GDM1 (cell line): ENCODE data around the gene KCNJ15.

Experiments
- DNase-seq: peaks from one replicate; lab custom pipeline; 2025; lab: John Stamatoyannopoulos, UW

Gene KCNJ15

DNA sequence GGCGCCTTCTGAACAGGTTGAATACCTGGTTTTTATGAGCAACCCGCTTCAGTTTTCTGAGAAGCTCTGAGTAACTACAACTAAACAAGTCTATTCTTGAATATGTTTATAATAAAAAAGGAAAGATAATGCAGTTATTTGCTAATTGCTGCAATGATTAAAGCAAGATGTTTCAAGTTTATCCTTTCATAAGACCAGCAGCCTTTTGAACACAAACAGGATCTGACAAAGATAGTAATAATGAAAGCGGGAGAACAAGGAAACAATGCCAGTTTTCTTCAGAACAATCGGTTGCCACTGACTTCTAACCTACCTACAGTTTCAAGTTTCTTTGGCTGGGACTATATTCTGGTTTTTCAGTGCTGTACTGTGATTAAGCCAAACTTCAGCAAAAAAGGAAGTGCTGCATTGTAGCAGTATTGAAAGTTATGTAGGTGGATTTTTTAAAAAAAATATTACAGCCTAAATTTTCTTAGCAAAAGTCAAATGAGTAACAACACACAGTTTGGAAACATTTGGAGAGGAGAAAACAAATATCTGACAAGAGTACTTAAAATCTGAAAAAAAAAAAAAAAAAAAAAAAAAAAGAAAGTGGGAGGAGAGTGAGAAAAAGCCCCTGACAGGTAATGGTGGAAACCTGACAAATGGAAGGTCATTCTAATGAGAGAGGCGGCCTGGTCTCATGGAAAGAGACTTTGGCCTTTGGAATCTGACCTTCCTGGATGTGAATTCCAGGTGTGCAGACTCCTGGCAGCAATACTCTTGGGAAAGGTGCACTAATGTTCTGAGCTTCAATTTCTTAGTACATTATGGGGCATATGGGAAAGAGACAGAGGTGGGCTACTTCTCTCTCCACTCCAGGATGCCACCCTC is 11.4 kb downstream of the KCNJ15 start:
- DNase-seq, result no peak

DNA sequence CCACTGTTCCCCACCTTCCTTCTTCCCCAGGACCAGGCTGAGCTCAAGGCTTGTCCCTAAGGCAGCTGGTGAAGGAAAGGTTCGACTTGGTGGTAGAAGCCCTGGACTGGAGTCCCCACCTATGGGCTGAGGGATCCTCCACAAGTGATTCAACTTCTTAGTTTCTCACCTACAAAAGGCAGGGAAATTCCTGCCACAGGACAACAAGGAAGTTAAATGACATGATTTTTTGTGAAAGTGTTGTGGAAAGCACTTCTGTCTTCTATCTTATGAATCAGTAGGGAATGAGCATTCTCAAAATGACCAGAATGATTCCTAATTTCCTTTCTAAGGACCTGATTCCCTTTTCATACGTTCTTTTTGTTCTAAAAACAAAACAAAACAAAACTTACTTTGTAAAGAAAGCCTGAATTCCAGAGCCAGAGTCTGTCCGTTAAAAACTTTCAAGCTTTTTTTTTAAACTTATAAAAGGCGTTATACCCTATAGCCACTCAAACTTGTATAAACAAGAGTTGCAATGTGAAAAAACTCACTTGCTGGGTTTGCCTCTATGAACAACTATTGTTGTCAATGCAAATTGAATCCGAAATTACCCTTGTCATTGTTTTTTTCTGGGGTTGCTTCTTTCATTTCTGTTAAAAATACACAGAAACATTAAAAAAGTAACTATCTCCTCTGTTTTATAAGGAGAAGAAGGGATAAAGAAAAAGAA is 12.2 kb downstream of the KCNJ15 start:
- DNase-seq, result no peak

GRCh38 chr21:38269576-38269936 is 12.8 kb downstream of the KCNJ15 start:
- no peak for DNase-seq

DNA sequence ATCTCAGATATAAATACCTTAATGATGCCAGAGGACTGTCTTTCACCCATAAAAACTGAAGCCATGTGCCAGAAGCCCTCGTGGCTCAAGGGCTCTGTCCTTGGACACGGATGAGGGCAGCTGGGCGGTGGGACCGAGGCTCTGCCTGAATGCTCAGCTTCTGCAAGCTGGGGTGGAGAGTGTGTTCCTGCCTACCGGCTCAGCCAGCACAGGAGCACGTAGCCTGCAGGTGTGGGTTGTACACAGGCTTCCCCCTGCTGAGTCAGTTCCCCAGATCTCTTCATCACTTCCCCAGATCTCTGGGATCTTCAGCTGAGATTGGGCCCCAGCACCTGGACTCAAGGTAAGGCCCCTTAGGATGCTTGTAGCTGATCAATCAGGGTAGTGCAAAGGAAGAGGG is 15.4 kb downstream of the KCNJ15 start:
- DNase-seq, result no peak

DNA sequence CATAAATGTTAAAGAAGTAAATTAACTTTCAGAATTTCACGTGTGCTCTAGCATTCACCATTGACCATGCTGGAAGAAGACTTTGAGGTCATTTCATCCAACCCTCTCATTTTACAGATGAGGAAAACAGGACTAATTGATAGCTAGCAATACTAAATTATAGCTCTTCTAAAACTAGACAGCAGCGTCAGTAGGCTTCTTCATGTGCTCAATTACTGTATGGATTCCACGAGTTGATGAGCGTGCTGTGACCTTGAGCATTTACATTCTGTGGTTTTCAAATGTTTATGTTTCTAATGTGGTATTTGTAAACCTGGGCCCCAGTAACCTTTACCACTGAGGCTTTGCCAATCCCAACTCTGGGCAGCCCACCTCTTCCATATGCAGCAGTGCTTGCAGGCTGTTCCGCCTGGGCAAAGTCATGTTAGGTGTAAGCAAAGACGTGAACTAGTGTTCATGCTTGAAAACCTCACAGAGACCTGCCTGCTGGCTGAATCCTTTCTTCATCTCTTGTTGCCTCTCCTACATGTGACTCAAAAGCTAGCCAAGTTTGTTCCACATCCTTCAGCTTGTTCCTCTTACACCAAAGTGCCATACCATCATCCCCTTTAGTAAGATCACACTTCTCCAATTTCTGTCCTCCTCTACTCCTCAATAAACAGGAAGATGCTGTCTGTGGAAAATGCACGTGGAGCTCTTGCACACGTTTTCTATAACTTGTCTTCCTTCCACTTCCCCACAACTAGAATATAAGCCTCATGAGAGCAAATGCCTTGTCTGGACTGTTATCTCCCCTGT is 17.2 kb downstream of the KCNJ15 start:
- no peak for DNase-seq

DNA sequence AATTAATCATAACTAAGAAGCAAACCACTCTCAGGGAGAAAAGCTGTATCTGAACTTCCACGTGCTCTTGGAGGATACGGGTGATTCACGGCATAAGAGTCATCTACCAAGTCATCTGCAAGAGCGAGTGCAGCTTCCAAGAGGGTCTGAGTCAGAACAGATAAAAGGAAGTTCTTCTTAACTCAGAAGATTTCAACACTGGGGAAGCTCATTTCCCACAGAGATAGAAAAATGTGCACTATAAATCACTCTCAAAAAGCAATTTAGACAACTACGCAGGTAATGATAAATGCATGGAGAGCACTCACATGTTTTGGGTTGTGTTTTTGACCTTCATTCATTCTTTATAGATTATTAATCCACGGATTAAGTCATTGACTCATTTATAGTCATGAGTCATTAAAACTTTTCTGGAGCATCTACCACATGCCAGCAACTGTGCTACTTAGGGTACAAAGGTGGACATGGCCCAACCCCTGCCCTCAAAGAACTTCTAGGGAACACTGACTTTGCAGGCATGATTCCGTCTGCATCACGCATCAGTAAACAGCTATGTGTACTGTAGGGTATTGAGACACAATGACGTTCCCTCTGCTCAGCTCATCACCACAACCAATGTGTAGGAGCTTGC is 20.8 kb downstream of the KCNJ15 start:
- peak; percentile 11 for DNase-seq

- no peak for DNase-seq
Observed at GRCh38 chr21:38280454-38280853, 23.7 kb downstream of the KCNJ15 start.

- no peak for DNase-seq
Observed at GRCh38 chr21:38280867-38281266, 24.1 kb downstream of the KCNJ15 start.

DNA sequence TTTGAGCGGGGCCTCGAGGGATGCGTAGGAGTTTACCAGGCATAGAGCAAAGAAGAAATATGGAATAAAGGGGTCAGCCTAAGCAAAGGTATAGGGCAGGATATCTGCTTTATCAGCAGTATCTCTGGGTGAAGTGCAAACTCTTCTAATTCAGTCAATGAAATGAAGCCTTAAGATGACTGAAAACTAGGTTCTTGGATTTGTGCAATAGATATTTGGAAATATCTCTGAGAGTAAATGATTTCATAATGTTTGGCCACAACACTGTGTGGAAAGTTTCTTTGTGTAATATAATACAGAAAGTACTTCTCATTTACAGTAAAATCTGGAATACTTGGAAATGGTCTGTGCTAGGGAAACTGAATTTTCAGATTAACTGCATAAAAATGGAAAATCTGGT is 26.1 kb downstream of the KCNJ15 start:
- no peak for DNase-seq

GRCh38 chr21:38284216-38284615 is 27.4 kb downstream of the KCNJ15 start:
- no peak for DNase-seq

- DNase-seq, result no peak
Observed at GRCh38 chr21:38286739-38287471, 30.1 kb downstream of the KCNJ15 start.

- DNase-seq, result no peak
Observed at GRCh38 chr21:38287476-38287875, 30.7 kb downstream of the KCNJ15 start.

GRCh38 chr21:38289705-38290485 is 33.1 kb downstream of the KCNJ15 start:
- DNase-seq, result no peak

GRCh38 chr21:38290809-38291208 is 34.0 kb downstream of the KCNJ15 start:
- DNase-seq, result no peak

DNA sequence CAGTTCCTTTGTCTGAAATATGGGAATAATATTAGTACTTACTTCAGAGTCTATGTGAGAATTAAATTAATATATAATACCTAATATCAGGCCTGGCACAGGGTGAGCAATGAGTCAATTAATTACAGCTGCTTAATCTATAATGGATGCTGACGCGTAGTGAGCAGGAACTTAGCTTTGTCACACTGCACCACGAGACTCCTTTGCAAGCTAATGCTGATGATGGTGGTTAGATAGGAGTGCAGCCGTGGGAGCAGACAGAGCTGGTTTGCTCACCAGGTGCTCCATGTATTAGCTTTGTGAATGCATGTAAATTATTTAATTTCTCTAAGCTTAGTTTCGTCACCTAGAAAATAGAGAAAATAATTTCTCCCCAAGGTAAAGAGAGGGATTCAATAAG is 35.1 kb downstream of the KCNJ15 start:
- no peak for DNase-seq

DNA sequence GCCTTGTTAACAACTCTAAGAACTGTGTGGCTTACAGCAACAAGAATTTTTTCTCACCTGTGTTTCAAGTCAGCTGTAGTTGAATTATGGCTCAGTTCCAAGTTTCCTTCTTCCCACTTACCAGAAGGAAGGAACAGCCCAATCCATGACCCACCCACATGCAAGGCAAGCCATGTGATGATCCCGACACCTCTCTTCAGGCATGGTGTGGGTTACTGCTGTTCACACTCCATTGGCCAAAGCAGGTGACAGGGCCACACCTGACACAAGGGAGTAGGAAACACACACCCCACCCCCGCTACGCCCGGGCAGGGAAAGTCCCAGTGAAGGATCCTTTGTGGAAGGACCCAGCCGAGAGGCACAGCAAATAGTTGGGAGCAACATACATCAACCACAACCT is 36.3 kb downstream of the KCNJ15 start:
- no peak for DNase-seq

DNA sequence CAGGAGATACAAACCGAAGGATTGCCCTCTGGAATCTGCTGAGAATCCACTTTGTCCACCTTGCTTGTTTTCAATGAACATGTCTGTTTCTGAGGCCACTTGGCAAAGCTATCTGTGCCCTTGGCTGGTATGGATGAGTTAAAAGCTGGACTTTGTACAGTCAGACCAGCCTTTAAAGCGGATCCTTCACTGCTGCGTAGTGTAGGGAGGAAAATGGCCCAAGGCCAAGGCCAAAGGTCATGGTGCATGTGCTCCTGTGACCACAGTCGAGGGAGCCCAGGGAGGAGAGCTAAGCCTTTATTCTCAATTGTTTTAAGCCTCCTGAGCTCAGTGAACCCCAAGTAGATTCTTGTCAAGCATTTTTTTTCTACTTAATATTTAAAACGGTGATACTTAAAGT is 37.0 kb downstream of the KCNJ15 start:
- no peak for DNase-seq

DNA sequence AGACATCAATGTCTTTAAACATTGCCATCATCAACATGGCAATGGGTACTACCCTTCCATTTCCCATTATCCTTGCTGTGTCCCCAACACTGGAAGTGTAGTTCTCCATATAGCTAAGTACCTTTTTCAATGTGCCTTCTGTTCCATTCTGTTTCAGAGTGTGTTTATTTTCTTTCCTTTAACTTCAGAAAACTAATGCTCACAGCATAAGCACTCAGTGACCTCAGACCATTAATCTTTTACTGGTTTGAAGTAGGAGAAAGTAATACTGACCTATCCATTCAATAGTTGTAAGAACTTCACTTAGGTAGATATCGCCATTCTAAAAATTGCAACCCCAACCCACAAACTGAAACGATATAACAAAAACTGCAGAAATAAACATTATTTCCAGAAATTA is 37.8 kb downstream of the KCNJ15 start:
- no peak for DNase-seq

DNA sequence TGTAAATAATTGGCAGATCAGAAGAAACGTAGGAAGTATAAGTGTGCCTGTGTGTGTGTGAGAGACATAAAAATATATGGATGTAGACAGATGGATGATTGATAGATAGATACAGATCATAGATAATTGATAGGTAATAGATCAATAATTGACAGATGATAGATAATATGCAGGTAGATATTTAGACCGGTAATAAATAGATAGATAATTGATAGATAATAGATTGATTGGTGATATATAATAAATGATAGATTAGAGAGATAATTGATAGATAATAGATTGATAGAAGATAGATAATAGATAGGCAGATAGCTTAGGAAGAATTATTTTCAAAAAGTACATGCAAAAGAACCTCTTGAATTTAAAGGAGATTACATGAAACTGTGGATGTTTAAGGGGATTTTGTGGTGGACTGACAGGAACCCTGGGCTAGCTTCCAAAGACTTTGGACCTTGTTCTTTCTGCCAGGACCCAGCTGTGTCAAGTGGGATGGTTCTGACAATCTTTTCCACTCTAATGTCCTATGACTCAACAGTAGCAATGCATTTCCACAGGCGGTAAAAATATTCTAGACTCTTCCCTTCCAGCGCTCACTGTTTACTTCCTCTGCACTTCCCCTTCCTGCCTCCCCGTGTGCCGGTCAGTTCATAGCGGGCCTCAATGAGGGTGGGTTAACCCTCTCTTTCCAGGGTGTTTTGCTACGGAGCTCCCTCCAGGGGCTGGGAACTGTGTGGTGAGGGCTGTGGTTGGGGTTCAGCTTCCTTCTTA is 39.4 kb downstream of the KCNJ15 start:
- DNase-seq, result no peak

GRCh38 chr21:38297194-38297631 is 40.4 kb downstream of the KCNJ15 start:
- DNase-seq, result no peak
